Endothelial cell of umbilical vein (primary cell): Measurements from ENCODE around the gene NXPH1. TPM values are rescaled to one million over a fixed set of nuclear protein-coding genes. Genes with fewer than 3 reads are reported as not detected.

Experiments used
- BruUV-seq: library from RNA; stranded (reverse); fragments of 400-500 nt; replicated peaks from 2 replicates; lab custom pipeline; 2021; lab: Mats Ljungman, UMichigan
- CTCF ChIA-PET: fragments of 300-600, 350-600 bp; sonication (Branson Sonifier 250); formaldehyde crosslinking; loops from one replicate; lab custom pipeline; 2021; ENCODE audit warnings: antibody characterized with exemption, inconsistent platforms; lab: Charles Lee
- POLR2A ChIA-PET: fragments of 300-600, 350-600 bp; sonication (Branson Sonifier 250); formaldehyde crosslinking; loops from one replicate; lab custom pipeline; 2021; ENCODE audit warnings: antibody characterized with exemption, inconsistent platforms; lab: Charles Lee
- DNase-seq: peaks from one replicate; pipeline ENCODE4 v3.0.0-alpha.2; 2011; ENCODE audit warnings: low read depth, low spot score
- FAIRE-seq: peaks from 2 replicates; lab custom pipeline; 2011; peaks lifted over from hg19 to GRCh38; lab: Jason Lieb, UNC
- H2AFZ ChIP-seq: 2 replicates; pipeline ENCODE4 v1.6.0; 2012; ENCODE audit warnings: low read depth, low read length, control low read depth, inconsistent platforms
- H3K27ac ChIP-seq: 2 replicates; pipeline ENCODE4 v1.5.1; 2011; ENCODE audit warnings: low read depth, mild to moderate bottlenecking, control low read depth, low read length, moderate library complexity; ENCODE audit not compliant: insufficient read depth
- H3K27me3 ChIP-seq, 2 experiments: 2 replicates each; pipeline versions ENCODE4 v1.6.0 to v1.6.1; 2011; ENCODE audit warnings: low read length in 2 of 2, mixed read lengths in 1 of 2; ENCODE audit not compliant: control insufficient read depth in 2 of 2, insufficient read depth in 2 of 2
- H3K36me3 ChIP-seq, 2 experiments: 2 replicates in 1 of 2; 3 replicates in 1 of 2; pipeline ENCODE4 v1.5.1; 2011; ENCODE audit warnings: low read length in 2 of 2, mild to moderate bottlenecking in 1 of 2, moderate library complexity in 1 of 2; ENCODE audit not compliant: control insufficient read depth in 2 of 2, insufficient read depth in 2 of 2; ENCODE audit errors: extremely low read depth in 1 of 2
- H3K4me1 ChIP-seq: 3 replicates; pipeline ENCODE4 v1.5.1; 2011; ENCODE audit warnings: mild to moderate bottlenecking, low read length; ENCODE audit not compliant: control insufficient read depth, insufficient read depth; ENCODE audit errors: extremely low read depth
- H3K4me2 ChIP-seq: 2 replicates; pipeline ENCODE4 v1.6.1; 2011; ENCODE audit warnings: low read length, control low read depth, mixed read lengths; ENCODE audit not compliant: insufficient read depth
- H3K4me3 ChIP-seq, 3 experiments: fragments of 200-600 bp in 1 of 3; sonication (generic), shearing (Covaris generic) in 1 of 3; replicated peaks in 1 of 3; 2 replicates each; pipeline ENCODE4 v1.5.1; 2011 to 2016; ENCODE audit warnings: control low read depth in 3 of 3, low read length in 3 of 3, mild to moderate bottlenecking in 2 of 3, inconsistent platforms in 1 of 3, low read depth in 1 of 3, moderate library complexity in 1 of 3; ENCODE audit not compliant: insufficient read depth in 1 of 3
- H3K79me2 ChIP-seq: 2 replicates; pipeline ENCODE4 v1.6.0; 2012; ENCODE audit warnings: low read length, inconsistent platforms; ENCODE audit not compliant: control insufficient read depth, insufficient read depth
- H3K9ac ChIP-seq: replicated peaks from 2 replicates; pipeline ENCODE3; 2011; ENCODE audit warnings: low read length, control low read depth; ENCODE audit not compliant: insufficient read depth; ENCODE audit errors: extremely low read depth
- H3K9me1 ChIP-seq: replicated peaks from 3 replicates; pipeline ENCODE4 v1.6.0; 2011; ENCODE audit warnings: mild to moderate bottlenecking, low read length; ENCODE audit not compliant: control insufficient read depth, insufficient read depth; ENCODE audit errors: extremely low read depth
- H3K9me3 ChIP-seq: replicated peaks from 2 replicates; pipeline ENCODE4 v1.5.1; 2012; ENCODE audit warnings: low read length, inconsistent platforms; ENCODE audit not compliant: control insufficient read depth, insufficient read depth
- H4K20me1 ChIP-seq: replicated peaks from 2 replicates; pipeline ENCODE3; 2011; ENCODE audit warnings: mild to moderate bottlenecking, low read length; ENCODE audit not compliant: control insufficient read depth, insufficient read depth; ENCODE audit errors: extremely low read depth
- CTCF ChIP-seq, 2 donors: IDR thresholded peaks; 1 replicate in 1 of 2; 2 replicates in 1 of 2; pipeline ENCODE4 v1.5.1; 2011; ENCODE audit warnings: low read length in 2 of 2, mild to moderate bottlenecking in 2 of 2, moderate library complexity in 2 of 2, control low read depth in 1 of 2, inconsistent platforms in 1 of 2, low read depth in 1 of 2; ENCODE audit not compliant: insufficient read depth in 1 of 2; ENCODE audit errors: extremely low read depth in 1 of 2
- EZH2 ChIP-seq: IDR thresholded peaks from 2 replicates; pipeline ENCODE4 v1.6.1; 2012; ENCODE audit warnings: borderline replicate concordance, low read depth, mild to moderate bottlenecking, moderate library complexity, low read length, inconsistent platforms; ENCODE audit not compliant: severe bottlenecking
- FOS ChIP-seq: IDR thresholded peaks from 2 replicates; pipeline ENCODE4 v1.6.1; 2011; ENCODE audit warnings: mild to moderate bottlenecking, low read length, moderate library complexity, borderline replicate concordance; ENCODE audit not compliant: insufficient read depth
- GATA2 ChIP-seq: IDR thresholded peaks from 2 replicates; pipeline ENCODE4 v1.7.0; 2011; ENCODE audit warnings: low read depth, mild to moderate bottlenecking, moderate library complexity, mixed read lengths, low read length; ENCODE audit not compliant: insufficient read length, insufficient read depth
- JUN ChIP-seq: IDR thresholded peaks from 2 replicates; pipeline ENCODE4 v1.6.1; 2011; ENCODE audit warnings: borderline replicate concordance, low read depth; ENCODE audit not compliant: insufficient read length, insufficient read depth
- MYC ChIP-seq: IDR thresholded peaks from one replicate; pipeline ENCODE4 v1.6.1; 2011; ENCODE audit warnings: mild to moderate bottlenecking, low read depth, low read length
- POLR2A ChIP-seq: IDR thresholded peaks from 2 replicates; pipeline ENCODE4 v1.6.1; 2012; ENCODE audit warnings: low read depth, mild to moderate bottlenecking, control low read depth, low read length
- POLR2AphosphoS5 ChIP-seq: IDR thresholded peaks from 2 replicates; pipeline ENCODE4 v1.6.1; 2012; ENCODE audit warnings: low read depth, mild to moderate bottlenecking, control low read depth, low read length, moderate library complexity; ENCODE audit not compliant: insufficient read depth
- dilution Hi-C: fragments of 300-500 bp; cut with MboI; formaldehyde crosslinking; loops from one replicate; pipeline ENCODE4 v1.15.0; 2019; ENCODE audit warnings: low sequenced_read_pairs; ENCODE audit not compliant: extremely low pct_ligation_motif_present
- intact Hi-C: fragments of 100-400 bp; cut with micrococcal nuclease; formaldehyde crosslinking; loops from one replicate; pipeline ENCODE4 v1.10.0; 2022
- polyA plus RNA-seq, 4 experiments: library from polyadenylated mRNA; depleted of rRNA in 3 of 4; stranded (reverse) in 3 of 4; unstranded in 1 of 4; fragments of >200 nt; gene quantifications; 2 replicates each; pipeline versions ENCODE4 v1.2.1 to v1.2.3, GENCODE V29; 2011 to 2012; ENCODE audit warnings: missing spikeins in 1 of 4
- total RNA-seq: library from RNA; stranded (reverse); gene quantifications from 2 replicates; pipeline ENCODE4 v1.2.3, GENCODE V29; 2021
- TF ChIP-seq, protein P1 (sequence below): IDR thresholded peaks from 2 replicates; pipeline ENCODE4 v1.6.1; 2011; ENCODE audit not compliant: insufficient read depth, insufficient read length

Gene NXPH1
- total and polyA plus RNA-seq, 2 donors (not counting 3 experiments of a cell fraction or from before 2014, with no cell fraction given), result not detected

GRCh38 chr7:8597565-8597964 lies 164.2 kb downstream of the NXPH1 start:
- no peaks in the 10 kb centered on the region for H3K36me3 ChIP-seq
- CTCF ChIA-PET, result no interaction called here
- H3K9me3 ChIP-seq, result no peaks in the 10 kb centered on the region
- no peak overlapping the region for H3K4me3 ChIP-seq
- dilution Hi-C loops (no loop called here), intact Hi-C loops (no loop called here)
- no peaks in the 10 kb centered on the region for H3K27me3 ChIP-seq
- H3K4me2 ChIP-seq, result no peak overlapping the region
- no peak for TF ChIP-seq GATA2
- TF ChIP-seq POLR2AphosphoS5, result no peak
- no peak for TF ChIP-seq JUN
- no peak for TF ChIP-seq POLR2A
- TF ChIP-seq MYC, result no peak
- no peak for TF ChIP-seq FOS
- no peak for TF ChIP-seq CTCF (IDR thresholded peaks at IDR 0.05; ENCODE audit: extremely low read depth in 1 of 2, insufficient read depth in 1 of 2, low read depth in 1 of 2, low read length in 2 of 2)
- TF ChIP-seq EZH2, result no peak
- TF ChIP-seq, protein P1, sequence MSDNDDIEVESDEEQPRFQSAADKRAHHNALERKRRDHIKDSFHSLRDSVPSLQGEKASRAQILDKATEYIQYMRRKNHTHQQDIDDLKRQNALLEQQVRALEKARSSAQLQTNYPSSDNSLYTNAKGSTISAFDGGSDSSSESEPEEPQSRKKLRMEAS, result no peak
- DNase-seq, result no peak
- POLR2A ChIA-PET, result no interaction called here
- H3K4me1 ChIP-seq, result no peaks in the 10 kb centered on the region
- no peaks in the 10 kb centered on the region for H4K20me1 ChIP-seq
- no peaks in the 10 kb centered on the region for H3K79me2 ChIP-seq
- no TSS peak for BruUV-seq
- H3K9me1 ChIP-seq, result no peaks in the 10 kb centered on the region
- H2AFZ ChIP-seq, result no peak overlapping the region
- no peak overlapping the region for H3K9ac ChIP-seq
- H3K27ac ChIP-seq, result no peak overlapping the region
- FAIRE-seq, result no peak
